HEK293 (cell line): ENCODE measurements around the gene GPR132.

Source experiments
- CTCF ChIA-PET: fragments of 350-600 bp; formaldehyde crosslinking; extraction: SDS; loops from one replicate; lab custom pipeline; 2021; ENCODE audit warnings: antibody characterized with exemption; lab: Yijun Ruan, JAX
- POLR2A ChIA-PET: fragments of 300-600 bp; formaldehyde crosslinking; extraction: SDS; loops from one replicate; lab custom pipeline; 2020; ENCODE audit warnings: antibody characterized with exemption, inconsistent platforms; lab: Yijun Ruan, JAX
- H3K27ac ChIP-seq: fragments of 200-500 bp; sonication (Bioruptor generic); 2 replicates; pipeline ENCODE4 v1.5.1; 2014; ENCODE audit warnings: low read depth, low read length, control low read depth, inconsistent platforms; ENCODE audit errors: extremely low read depth
- H3K36me3 ChIP-seq, 2 experiments: fragments of 200-500 bp in 1 of 2; sonication (Bioruptor generic) in 1 of 2; 1 replicate in 1 of 2; 2 replicates in 1 of 2; pipeline ENCODE4 v1.5.1; 2014 to 2017; ENCODE audit warnings: inconsistent platforms in 2 of 2, low read length in 2 of 2; ENCODE audit not compliant: control insufficient read depth in 2 of 2, insufficient read depth in 1 of 2
- H3K4me1 ChIP-seq: fragments of 200-500 bp; sonication (Bioruptor generic); 2 replicates; pipeline ENCODE4 v1.5.1; 2014; ENCODE audit warnings: mild to moderate bottlenecking, low read length, inconsistent platforms; ENCODE audit not compliant: control insufficient read depth, insufficient read depth
- H3K4me3 ChIP-seq: 2 replicates; pipeline ENCODE4 v1.5.1; 2011; ENCODE audit warnings: low read depth, mild to moderate bottlenecking, control low read depth, low read length, moderate library complexity
- H3K9me3 ChIP-seq: fragments of 200-500 bp; sonication (Bioruptor generic); 2 replicates; pipeline ENCODE4 v1.5.1; 2014; ENCODE audit warnings: low read depth, low read length, inconsistent platforms; ENCODE audit not compliant: control insufficient read depth, insufficient read depth
- ATF2 ChIP-seq: fragments of 450-650 bp; formaldehyde crosslinking; IDR thresholded peaks from 2 replicates; pipeline ENCODE4 v1.5.1; 2016; ENCODE audit warnings: missing biosample characterization, missing genetic modification characterization, low read depth
- GFI1B ChIP-seq: fragments of 450-650 bp; formaldehyde crosslinking; IDR thresholded peaks from 2 replicates; pipeline ENCODE4 v1.5.1; 2016; ENCODE audit warnings: missing biosample characterization, missing genetic modification characterization
- HIC1 ChIP-seq: fragments of 450-650 bp; formaldehyde crosslinking; IDR thresholded peaks from 2 replicates; pipeline ENCODE4 v1.5.1; 2016; ENCODE audit warnings: missing biosample characterization, missing genetic modification characterization
- HOXC10 ChIP-seq: sonication (generic); formaldehyde crosslinking; IDR thresholded peaks from 2 replicates; pipeline ENCODE4 v1.8.1; 2023; ENCODE audit warnings: mild to moderate bottlenecking, missing genetic modification reagents
- KLF1 ChIP-seq: fragments of 450-650 bp; formaldehyde crosslinking; IDR thresholded peaks from 2 replicates; pipeline ENCODE4 v1.5.1; 2016; ENCODE audit warnings: missing biosample characterization, missing genetic modification characterization
- KLF7 ChIP-seq: fragments of 450-650 bp; formaldehyde crosslinking; IDR thresholded peaks from 2 replicates; pipeline ENCODE4 v1.5.1; 2016; ENCODE audit warnings: missing biosample characterization, missing genetic modification characterization, borderline replicate concordance
- KLF9 ChIP-seq: fragments of 450-650 bp; formaldehyde crosslinking; IDR thresholded peaks from 2 replicates; pipeline ENCODE4 v1.5.1; 2016; ENCODE audit warnings: missing biosample characterization, missing genetic modification characterization, low read depth
- OVOL3 ChIP-seq: fragments of 450-650 bp; formaldehyde crosslinking; IDR thresholded peaks from 2 replicates; pipeline ENCODE4 v1.5.1; 2016; ENCODE audit warnings: missing biosample characterization, missing genetic modification characterization
- PATZ1 ChIP-seq: fragments of 450-650 bp; formaldehyde crosslinking; IDR thresholded peaks from 2 replicates; pipeline ENCODE4 v1.5.1; 2016; ENCODE audit warnings: missing biosample characterization, missing genetic modification characterization
- PRDM1 ChIP-seq: fragments of 450-650 bp; formaldehyde crosslinking; IDR thresholded peaks from 2 replicates; pipeline ENCODE4; 2016; ENCODE audit warnings: missing biosample characterization, missing genetic modification characterization
- SP7 ChIP-seq: fragments of 450-650 bp; formaldehyde crosslinking; IDR thresholded peaks from 2 replicates; pipeline ENCODE4 v1.5.1; 2016; ENCODE audit warnings: missing biosample characterization, missing genetic modification characterization
- ZBTB11 ChIP-seq: fragments of 450-650 bp; formaldehyde crosslinking; conservative IDR thresholded peaks from 2 replicates; pipeline ENCODE4 v1.5.1; 2016; ENCODE audit warnings: low read depth, missing biosample characterization, missing genetic modification characterization
- ZBTB17 ChIP-seq: fragments of 450-650 bp; formaldehyde crosslinking; IDR thresholded peaks from 2 replicates; pipeline ENCODE4 v1.5.1; 2016; ENCODE audit warnings: missing biosample characterization, missing genetic modification characterization
- ZBTB20 ChIP-seq: fragments of 450-650 bp; formaldehyde crosslinking; IDR thresholded peaks from 2 replicates; pipeline ENCODE4 v1.5.1; 2016; ENCODE audit warnings: missing biosample characterization, missing genetic modification characterization
- ZBTB49 ChIP-seq: fragments of 450-650 bp; formaldehyde crosslinking; IDR thresholded peaks from 2 replicates; pipeline ENCODE4 v1.5.1; 2016; ENCODE audit warnings: missing biosample characterization, missing genetic modification characterization, low read depth
- ZNF138 ChIP-seq: fragments of 450-650 bp; formaldehyde crosslinking; IDR thresholded peaks from 2 replicates; pipeline ENCODE4 v1.5.1; 2016; ENCODE audit warnings: missing biosample characterization, missing genetic modification characterization, borderline replicate concordance
- ZNF175 ChIP-seq: fragments of 450-650 bp; formaldehyde crosslinking; IDR thresholded peaks from 2 replicates; pipeline ENCODE4 v1.5.1; 2016; ENCODE audit warnings: missing biosample characterization, missing genetic modification characterization
- ZNF2 ChIP-seq: fragments of 450-650 bp; formaldehyde crosslinking; IDR thresholded peaks from 2 replicates; pipeline ENCODE4 v1.5.1; 2016; ENCODE audit warnings: missing biosample characterization, missing genetic modification characterization
- ZNF335 ChIP-seq: fragments of 450-650 bp; formaldehyde crosslinking; conservative IDR thresholded peaks from 2 replicates; pipeline ENCODE4 v1.5.1; 2016; ENCODE audit warnings: missing biosample characterization, missing genetic modification characterization
- ZNF449 ChIP-seq: fragments of 450-650 bp; formaldehyde crosslinking; IDR thresholded peaks from 2 replicates; pipeline ENCODE4 v1.5.1; 2017; ENCODE audit warnings: missing biosample characterization, mild to moderate bottlenecking, missing genetic modification characterization, moderate library complexity
- ZNF580 ChIP-seq: fragments of 450-650 bp; formaldehyde crosslinking; IDR thresholded peaks from 2 replicates; pipeline ENCODE4 v1.5.1; 2016; ENCODE audit warnings: missing biosample characterization, missing genetic modification characterization
- ZNF600 ChIP-seq: fragments of 450-650 bp; formaldehyde crosslinking; IDR thresholded peaks from 2 replicates; pipeline ENCODE4 v1.5.1; 2016; ENCODE audit warnings: missing biosample characterization, missing genetic modification characterization
- ZNF629 ChIP-seq: fragments of 450-650 bp; formaldehyde crosslinking; IDR thresholded peaks from 2 replicates; pipeline ENCODE4 v1.5.1; 2017; ENCODE audit warnings: missing biosample characterization, missing genetic modification characterization

GPR132 gene

GRCh38 chr14:105086833-105087307 lies 21.6 kb upstream of the GPR132 start (continued):
- peak; percentile 68; the same call in 1 of the 2 replicates for TF ChIP-seq ZNF449
- peak; percentile 66 for TF ChIP-seq ZNF629 (tag by site-specific recombination)
- TF ChIP-seq ZBTB20: peak; percentile 97
- TF ChIP-seq HOXC10 (CRISPR knock-in tag): no peak
- peak; percentile 56 for TF ChIP-seq ZNF335 (tag by site-specific recombination)
- TF ChIP-seq KLF1 (tag by site-specific recombination): peak; percentile 62; the same call in 1 of the 2 replicates
- TF ChIP-seq ZBTB49 (tag by site-specific recombination): no peak
- no peak for TF ChIP-seq ATF2 (tag by site-specific recombination)
- peak; percentile 55; the same call in 1 of the 2 replicates for TF ChIP-seq ZNF2 (tag by site-specific recombination)
- TF ChIP-seq ZNF580 (tag by site-specific recombination): peak; percentile 77
- peak; percentile 84 for TF ChIP-seq ZNF600 (tag by site-specific recombination)
- TF ChIP-seq SP7 (tag by site-specific recombination): peak; percentile 87
- TF ChIP-seq KLF9 (tag by site-specific recombination): no peak

GRCh38 chr14:105085766-105086165 lies 20.5 kb upstream of the GPR132 start:
- no peak overlapping the region for H3K27ac ChIP-seq
- ChIA-PET POLR2A (interaction anchor here (0.5 kb wide), 1 partner anchor 73 kb away, joined by 5 read pairs; no protein-coding TSS in a partner anchor), CTCF (interaction anchor here (0.6 to 1.7 kb wide), 9 partner anchors 10 to 440 kb away, joined by 3 to 8 read pairs (median 3); no protein-coding TSS in a partner anchor)
- H3K9me3 ChIP-seq: no peaks in the 10 kb centered on the region
- H3K4me3 ChIP-seq: no peak overlapping the region
- H3K36me3 ChIP-seq: no peaks in the 10 kb centered on the region
- peaks cover 5% of the 10 kb centered on the region; the same call in 1 of the 2 replicates for H3K4me1 ChIP-seq
- TF ChIP-seq OVOL3: no peak
- no peak for TF ChIP-seq ZBTB17
- no peak for TF ChIP-seq PATZ1 (tag by site-specific recombination)
- no peak for TF ChIP-seq HIC1 (tag by site-specific recombination)
- TF ChIP-seq ZNF175 (tag by site-specific recombination): no peak
- TF ChIP-seq ZBTB11 (tag by site-specific recombination): no peak
- TF ChIP-seq ZNF138 (tag by site-specific recombination): no peak
- TF ChIP-seq KLF7 (tag by site-specific recombination): no peak
- TF ChIP-seq GFI1B: no peak
- TF ChIP-seq PRDM1 (tag by site-specific recombination): no peak
